ENCODE measurements around the gene LRRC1. TPM values are rescaled to one million over a fixed set of nuclear protein-coding genes. Genes with fewer than 3 reads are reported as not detected.

The LRRC1 gene
- total and polyA plus RNA-seq, 2 experiments from 2014 or later: 11.3 to 16.6 TPM

GRCh38 chr6:53877151-53877550 lies 82.3 kb downstream of the LRRC1 start:
- Histone ChIP-seq H3K4me1 (ENCODE audit: insufficient read depth) (peaks cover 6% of the 10 kb centered on the region; the same call in 1 of the 2 replicates), H3K27ac (ENCODE audit: low read depth) (no peak overlapping the region), H3K4me2 (no peak overlapping the region), H3F3A (replicated peaks; ENCODE audit: low read depth) (no peaks in the 10 kb centered on the region), H3K9me2 (ENCODE audit: insufficient read depth) (no peaks in the 10 kb centered on the region), H2AFZ (no peak overlapping the region), H3K79me2 (replicated peaks; ENCODE audit: insufficient read depth) (peaks cover 14% of the 10 kb centered on the region), H3K4me3 (no peak overlapping the region), H3K36me3 (ENCODE audit: insufficient read depth) (0 out of 2 replicates have a peak, but pooled peaks cover 3% of the 10 kb centered on the region), H4K20me1 (replicated peaks; ENCODE audit: insufficient read depth) (no peaks in the 10 kb centered on the region), H3K27me3 (ENCODE audit: insufficient read depth) (no peaks in the 10 kb centered on the region)
- H3K36me3 Mint-ChIP-seq (ENCODE audit: low read depth): peaks cover 34% of the 10 kb centered on the region
- peaks cover 8% of the 10 kb centered on the region; the same call in 2 of the 3 replicates for H3K4me1 Mint-ChIP-seq
- no peak for DNase-seq (ENCODE audit: low spot score)
- ATAC-seq: no peak
- H3K27me3 Mint-ChIP-seq (ENCODE audit: insufficient read depth, low read depth, poor library complexity): peaks cover 5% of the 10 kb centered on the region
- TF ChIP-seq ZNF462 (CRISPR knock-in tag; IDR thresholded peaks at IDR 0.05) (no peak), EZH2 (IDR thresholded peaks at IDR 0.05; ENCODE audit: low read depth, unreplicated experiment) (no peak), CREB1 (CRISPR knock-in tag; IDR thresholded peaks at IDR 0.05; ENCODE audit: low read depth) (no peak), NANOG (IDR thresholded peaks at IDR 0.05; ENCODE audit: borderline replicate concordance) (no peak), STAT1 (IDR thresholded peaks at IDR 0.05; ENCODE audit: unreplicated experiment) (no peak), ZNF331 (CRISPR knock-in tag; IDR thresholded peaks at IDR 0.05; ENCODE audit: low read depth) (no peak), POLR2AphosphoS5 (IDR thresholded peaks at IDR 0.05; ENCODE audit: low read depth) (no peak), EZH2phosphoT487 (IDR thresholded peaks at IDR 0.05; ENCODE audit: unreplicated experiment) (no peak), ZNF114 (CRISPR knock-in tag; IDR thresholded peaks at IDR 0.05) (no peak), REST (IDR thresholded peaks at IDR 0.05; ENCODE audit: unreplicated experiment) (no peak)
- TF ChIP-seq, protein P1, sequence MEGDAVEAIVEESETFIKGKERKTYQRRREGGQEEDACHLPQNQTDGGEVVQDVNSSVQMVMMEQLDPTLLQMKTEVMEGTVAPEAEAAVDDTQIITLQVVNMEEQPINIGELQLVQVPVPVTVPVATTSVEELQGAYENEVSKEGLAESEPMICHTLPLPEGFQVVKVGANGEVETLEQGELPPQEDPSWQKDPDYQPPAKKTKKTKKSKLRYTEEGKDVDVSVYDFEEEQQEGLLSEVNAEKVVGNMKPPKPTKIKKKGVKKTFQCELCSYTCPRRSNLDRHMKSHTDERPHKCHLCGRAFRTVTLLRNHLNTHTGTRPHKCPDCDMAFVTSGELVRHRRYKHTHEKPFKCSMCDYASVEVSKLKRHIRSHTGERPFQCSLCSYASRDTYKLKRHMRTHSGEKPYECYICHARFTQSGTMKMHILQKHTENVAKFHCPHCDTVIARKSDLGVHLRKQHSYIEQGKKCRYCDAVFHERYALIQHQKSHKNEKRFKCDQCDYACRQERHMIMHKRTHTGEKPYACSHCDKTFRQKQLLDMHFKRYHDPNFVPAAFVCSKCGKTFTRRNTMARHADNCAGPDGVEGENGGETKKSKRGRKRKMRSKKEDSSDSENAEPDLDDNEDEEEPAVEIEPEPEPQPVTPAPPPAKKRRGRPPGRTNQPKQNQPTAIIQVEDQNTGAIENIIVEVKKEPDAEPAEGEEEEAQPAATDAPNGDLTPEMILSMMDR (conservative IDR thresholded peaks at IDR 0.05; ENCODE audit: low read depth in 2 of 2): no peak
- TF ChIP-seq, protein P2, sequence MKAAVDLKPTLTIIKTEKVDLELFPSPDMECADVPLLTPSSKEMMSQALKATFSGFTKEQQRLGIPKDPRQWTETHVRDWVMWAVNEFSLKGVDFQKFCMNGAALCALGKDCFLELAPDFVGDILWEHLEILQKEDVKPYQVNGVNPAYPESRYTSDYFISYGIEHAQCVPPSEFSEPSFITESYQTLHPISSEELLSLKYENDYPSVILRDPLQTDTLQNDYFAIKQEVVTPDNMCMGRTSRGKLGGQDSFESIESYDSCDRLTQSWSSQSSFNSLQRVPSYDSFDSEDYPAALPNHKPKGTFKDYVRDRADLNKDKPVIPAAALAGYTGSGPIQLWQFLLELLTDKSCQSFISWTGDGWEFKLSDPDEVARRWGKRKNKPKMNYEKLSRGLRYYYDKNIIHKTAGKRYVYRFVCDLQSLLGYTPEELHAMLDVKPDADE (IDR thresholded peaks at IDR 0.05): no peak
- no peak overlapping the region for H3K27ac Mint-ChIP-seq
- H3K4me3 Mint-ChIP-seq: no peak overlapping the region
- peaks cover 17% of the 10 kb centered on the region for H3K9me3 Mint-ChIP-seq
